ENCODE results near the gene ADGRA1.

DNA sequence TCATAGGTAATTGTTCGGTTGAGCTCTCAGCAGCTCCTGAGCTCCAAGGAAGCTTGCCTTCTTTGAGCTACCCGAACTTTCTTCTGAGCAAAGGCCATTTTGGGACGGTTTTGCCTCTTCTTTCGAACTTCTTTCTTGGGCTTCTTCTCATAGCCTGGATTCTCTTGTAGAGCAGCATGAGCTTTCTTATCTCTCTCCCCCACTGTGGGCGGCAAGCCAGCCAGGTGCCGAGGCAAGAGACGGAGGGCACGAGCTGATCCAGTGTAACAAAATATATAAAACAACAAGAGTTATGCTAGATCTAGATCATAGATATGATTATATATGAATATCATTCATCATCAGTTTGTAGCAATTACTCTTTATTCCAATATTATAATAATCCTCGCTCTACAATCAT is 55.8 kb downstream of the ADGRA1 start:
- no peak for TF ChIP-seq EZH2 (IDR thresholded peaks at IDR 0.05; ENCODE audit: low read depth, unreplicated experiment)
- TF ChIP-seq, protein P1, sequence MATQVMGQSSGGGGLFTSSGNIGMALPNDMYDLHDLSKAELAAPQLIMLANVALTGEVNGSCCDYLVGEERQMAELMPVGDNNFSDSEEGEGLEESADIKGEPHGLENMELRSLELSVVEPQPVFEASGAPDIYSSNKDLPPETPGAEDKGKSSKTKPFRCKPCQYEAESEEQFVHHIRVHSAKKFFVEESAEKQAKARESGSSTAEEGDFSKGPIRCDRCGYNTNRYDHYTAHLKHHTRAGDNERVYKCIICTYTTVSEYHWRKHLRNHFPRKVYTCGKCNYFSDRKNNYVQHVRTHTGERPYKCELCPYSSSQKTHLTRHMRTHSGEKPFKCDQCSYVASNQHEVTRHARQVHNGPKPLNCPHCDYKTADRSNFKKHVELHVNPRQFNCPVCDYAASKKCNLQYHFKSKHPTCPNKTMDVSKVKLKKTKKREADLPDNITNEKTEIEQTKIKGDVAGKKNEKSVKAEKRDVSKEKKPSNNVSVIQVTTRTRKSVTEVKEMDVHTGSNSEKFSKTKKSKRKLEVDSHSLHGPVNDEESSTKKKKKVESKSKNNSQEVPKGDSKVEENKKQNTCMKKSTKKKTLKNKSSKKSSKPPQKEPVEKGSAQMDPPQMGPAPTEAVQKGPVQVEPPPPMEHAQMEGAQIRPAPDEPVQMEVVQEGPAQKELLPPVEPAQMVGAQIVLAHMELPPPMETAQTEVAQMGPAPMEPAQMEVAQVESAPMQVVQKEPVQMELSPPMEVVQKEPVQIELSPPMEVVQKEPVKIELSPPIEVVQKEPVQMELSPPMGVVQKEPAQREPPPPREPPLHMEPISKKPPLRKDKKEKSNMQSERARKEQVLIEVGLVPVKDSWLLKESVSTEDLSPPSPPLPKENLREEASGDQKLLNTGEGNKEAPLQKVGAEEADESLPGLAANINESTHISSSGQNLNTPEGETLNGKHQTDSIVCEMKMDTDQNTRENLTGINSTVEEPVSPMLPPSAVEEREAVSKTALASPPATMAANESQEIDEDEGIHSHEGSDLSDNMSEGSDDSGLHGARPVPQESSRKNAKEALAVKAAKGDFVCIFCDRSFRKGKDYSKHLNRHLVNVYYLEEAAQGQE (IDR thresholded peaks at IDR 0.05; ENCODE audit: unreplicated experiment) = no peak
- no peak for TF ChIP-seq POLR2AphosphoS5 (IDR thresholded peaks at IDR 0.05; ENCODE audit: low read depth)
- TF ChIP-seq, protein P2, sequence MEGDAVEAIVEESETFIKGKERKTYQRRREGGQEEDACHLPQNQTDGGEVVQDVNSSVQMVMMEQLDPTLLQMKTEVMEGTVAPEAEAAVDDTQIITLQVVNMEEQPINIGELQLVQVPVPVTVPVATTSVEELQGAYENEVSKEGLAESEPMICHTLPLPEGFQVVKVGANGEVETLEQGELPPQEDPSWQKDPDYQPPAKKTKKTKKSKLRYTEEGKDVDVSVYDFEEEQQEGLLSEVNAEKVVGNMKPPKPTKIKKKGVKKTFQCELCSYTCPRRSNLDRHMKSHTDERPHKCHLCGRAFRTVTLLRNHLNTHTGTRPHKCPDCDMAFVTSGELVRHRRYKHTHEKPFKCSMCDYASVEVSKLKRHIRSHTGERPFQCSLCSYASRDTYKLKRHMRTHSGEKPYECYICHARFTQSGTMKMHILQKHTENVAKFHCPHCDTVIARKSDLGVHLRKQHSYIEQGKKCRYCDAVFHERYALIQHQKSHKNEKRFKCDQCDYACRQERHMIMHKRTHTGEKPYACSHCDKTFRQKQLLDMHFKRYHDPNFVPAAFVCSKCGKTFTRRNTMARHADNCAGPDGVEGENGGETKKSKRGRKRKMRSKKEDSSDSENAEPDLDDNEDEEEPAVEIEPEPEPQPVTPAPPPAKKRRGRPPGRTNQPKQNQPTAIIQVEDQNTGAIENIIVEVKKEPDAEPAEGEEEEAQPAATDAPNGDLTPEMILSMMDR (conservative IDR thresholded peaks at IDR 0.05; ENCODE audit: low read depth in 2 of 2) = no peak
- no peak for TF ChIP-seq JUNB (IDR thresholded peaks at IDR 0.05; ENCODE audit: unreplicated experiment)
- no peak for TF ChIP-seq CREB1 (CRISPR knock-in tag; IDR thresholded peaks at IDR 0.05; ENCODE audit: low read depth)
- TF ChIP-seq EZH2phosphoT487 (IDR thresholded peaks at IDR 0.05; ENCODE audit: unreplicated experiment) = no peak
- no peak for TF ChIP-seq ZNF331 (CRISPR knock-in tag; IDR thresholded peaks at IDR 0.05; ENCODE audit: low read depth)
- TF ChIP-seq STAT1 (IDR thresholded peaks at IDR 0.05; ENCODE audit: unreplicated experiment) = no peak
- TF ChIP-seq, protein P3, sequence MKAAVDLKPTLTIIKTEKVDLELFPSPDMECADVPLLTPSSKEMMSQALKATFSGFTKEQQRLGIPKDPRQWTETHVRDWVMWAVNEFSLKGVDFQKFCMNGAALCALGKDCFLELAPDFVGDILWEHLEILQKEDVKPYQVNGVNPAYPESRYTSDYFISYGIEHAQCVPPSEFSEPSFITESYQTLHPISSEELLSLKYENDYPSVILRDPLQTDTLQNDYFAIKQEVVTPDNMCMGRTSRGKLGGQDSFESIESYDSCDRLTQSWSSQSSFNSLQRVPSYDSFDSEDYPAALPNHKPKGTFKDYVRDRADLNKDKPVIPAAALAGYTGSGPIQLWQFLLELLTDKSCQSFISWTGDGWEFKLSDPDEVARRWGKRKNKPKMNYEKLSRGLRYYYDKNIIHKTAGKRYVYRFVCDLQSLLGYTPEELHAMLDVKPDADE (IDR thresholded peaks at IDR 0.05) = no peak
- TF ChIP-seq NANOG (IDR thresholded peaks at IDR 0.05; ENCODE audit: borderline replicate concordance) = no peak
- TF ChIP-seq ZNF114 (CRISPR knock-in tag; IDR thresholded peaks at IDR 0.05) = no peak
